H1 (cell line): Measurements from ENCODE around the gene TUBB4B.

Experiments used
- CEBPB ChIP-seq: IDR thresholded peaks from 2 replicates; pipeline ENCODE4 v1.6.1; 2012; ENCODE audit warnings: low read depth, low read length
- CHD1 ChIP-seq: IDR thresholded peaks from 2 replicates; pipeline ENCODE4 v1.6.1; 2012; ENCODE audit warnings: low read depth, low read length, improper control_type of control experiment
- CHD2 ChIP-seq: IDR thresholded peaks from 2 replicates; pipeline ENCODE4 v1.6.1; 2012; ENCODE audit warnings: low read length, improper control_type of control experiment
- CREB1 ChIP-seq: IDR thresholded peaks from 2 replicates; pipeline ENCODE4 v1.6.1; 2012; ENCODE audit warnings: inconsistent platforms
- EGR1 ChIP-seq: IDR thresholded peaks from 2 replicates; pipeline ENCODE4 v1.6.1; 2011; ENCODE audit warnings: low read depth, low read length, borderline replicate concordance
- EP300 ChIP-seq, 2 experiments: IDR thresholded peaks; 1 replicate in 1 of 2; 2 replicates in 1 of 2; pipeline ENCODE4 v1.6.1; 2011 to 2012; ENCODE audit warnings: low read depth in 2 of 2, low read length in 2 of 2, mild to moderate bottlenecking in 2 of 2, borderline replicate concordance in 1 of 2, inconsistent platforms in 1 of 2, moderate library complexity in 1 of 2
- POLR2A ChIP-seq, 2 experiments: IDR thresholded peaks; 1 replicate in 1 of 2; 2 replicates in 1 of 2; pipeline ENCODE4 v1.6.1; 2011; ENCODE audit warnings: low read depth in 2 of 2, low read length in 2 of 2, mild to moderate bottlenecking in 2 of 2; ENCODE audit errors: control extremely low read depth in 1 of 2
- POLR2AphosphoS5 ChIP-seq: IDR thresholded peaks from 2 replicates; pipeline ENCODE4 v1.6.1; 2011; ENCODE audit warnings: low read depth, low read length
- RBBP5 ChIP-seq: IDR thresholded peaks from 2 replicates; pipeline ENCODE4 v1.7.1; 2012; ENCODE audit warnings: low read depth, mild to moderate bottlenecking, inconsistent platforms, low read length, moderate library complexity, borderline replicate concordance
- RFX5 ChIP-seq: IDR thresholded peaks from 2 replicates; pipeline ENCODE4 v1.6.1; 2011; ENCODE audit warnings: low read depth, low read length, improper control_type of control experiment, borderline replicate concordance
- SP1 ChIP-seq: IDR thresholded peaks from 2 replicates; pipeline ENCODE4 v1.6.1; 2011; ENCODE audit warnings: low read depth, low read length
- TAF7 ChIP-seq: optimal IDR thresholded peaks from 2 replicates; pipeline ENCODE3; 2011; ENCODE audit warnings: low read depth, mild to moderate bottlenecking, inconsistent platforms, low read length, moderate library complexity, borderline replicate concordance
- TF ChIP-seq, protein P1 (sequence below), 3 experiments: IDR thresholded peaks; 1 replicate in 2 of 3; 2 replicates in 1 of 3; pipeline versions ENCODE4 v1.5.1 to v1.6.1; 2011; ENCODE audit warnings: low read length in 3 of 3, mild to moderate bottlenecking in 3 of 3, inconsistent platforms in 2 of 3, low read depth in 1 of 3, moderate library complexity in 1 of 3; ENCODE audit not compliant: insufficient read depth in 1 of 3; ENCODE audit errors: control extremely low read depth in 1 of 3

DNA sequence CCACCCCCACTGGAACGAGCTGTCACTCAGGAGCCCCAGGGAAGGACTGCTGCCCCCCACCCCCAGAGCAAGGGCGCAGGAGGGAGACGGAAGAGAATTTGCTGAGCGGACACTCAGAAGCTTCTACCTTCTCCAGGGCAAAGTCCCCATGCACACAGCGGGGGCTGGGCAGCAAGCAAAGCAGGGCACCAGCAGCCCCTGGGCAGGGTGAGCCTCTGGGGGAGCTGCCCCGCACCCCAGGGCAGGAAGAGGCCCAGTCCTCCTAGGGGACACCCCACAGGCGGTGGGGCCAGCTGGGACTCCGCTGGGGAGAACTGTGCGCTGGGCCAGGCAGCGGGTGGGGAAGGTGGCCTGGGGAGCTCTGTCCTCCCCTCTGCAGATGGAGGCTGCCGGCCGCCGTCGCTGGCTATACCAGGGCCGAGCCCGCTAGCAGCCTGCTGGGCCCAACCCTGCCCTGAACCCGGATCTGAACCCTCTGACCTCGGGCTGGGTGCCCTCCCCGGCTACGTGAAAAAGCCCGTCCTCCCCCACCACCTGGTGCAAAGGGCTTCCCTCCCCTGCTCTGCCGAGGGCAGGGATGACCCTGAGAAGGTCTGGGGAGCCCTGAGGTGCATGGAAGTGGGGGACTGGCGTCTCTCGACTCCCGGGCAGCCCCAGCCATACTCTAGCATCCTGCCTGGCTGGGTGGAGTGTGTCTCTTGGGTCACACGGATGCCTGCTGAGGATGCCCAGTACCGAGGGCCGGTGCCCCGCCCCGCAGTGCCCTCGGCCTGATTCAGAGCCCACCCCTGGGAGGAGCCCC, 11.0 kb upstream of the TUBB4B start:
- TF ChIP-seq CREB1 (no peak), SP1 (no peak), EP300 (IDR thresholded peaks at IDR 0.05; ENCODE audit: borderline replicate concordance in 1 of 2, low read depth in 2 of 2, low read length in 2 of 2) (no peak), CEBPB (no peak), POLR2A (IDR thresholded peaks at IDR 0.05; ENCODE audit: control extremely low read depth in 1 of 2, low read depth in 2 of 2, low read length in 2 of 2) (no peak), EGR1 (no peak), CHD1 (no peak), RBBP5 (no peak), RFX5 (no peak), CHD2 (no peak), TAF7 (no peak), POLR2AphosphoS5 (no peak)
- TF ChIP-seq, protein P1, sequence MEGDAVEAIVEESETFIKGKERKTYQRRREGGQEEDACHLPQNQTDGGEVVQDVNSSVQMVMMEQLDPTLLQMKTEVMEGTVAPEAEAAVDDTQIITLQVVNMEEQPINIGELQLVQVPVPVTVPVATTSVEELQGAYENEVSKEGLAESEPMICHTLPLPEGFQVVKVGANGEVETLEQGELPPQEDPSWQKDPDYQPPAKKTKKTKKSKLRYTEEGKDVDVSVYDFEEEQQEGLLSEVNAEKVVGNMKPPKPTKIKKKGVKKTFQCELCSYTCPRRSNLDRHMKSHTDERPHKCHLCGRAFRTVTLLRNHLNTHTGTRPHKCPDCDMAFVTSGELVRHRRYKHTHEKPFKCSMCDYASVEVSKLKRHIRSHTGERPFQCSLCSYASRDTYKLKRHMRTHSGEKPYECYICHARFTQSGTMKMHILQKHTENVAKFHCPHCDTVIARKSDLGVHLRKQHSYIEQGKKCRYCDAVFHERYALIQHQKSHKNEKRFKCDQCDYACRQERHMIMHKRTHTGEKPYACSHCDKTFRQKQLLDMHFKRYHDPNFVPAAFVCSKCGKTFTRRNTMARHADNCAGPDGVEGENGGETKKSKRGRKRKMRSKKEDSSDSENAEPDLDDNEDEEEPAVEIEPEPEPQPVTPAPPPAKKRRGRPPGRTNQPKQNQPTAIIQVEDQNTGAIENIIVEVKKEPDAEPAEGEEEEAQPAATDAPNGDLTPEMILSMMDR (IDR thresholded peaks at IDR 0.05; ENCODE audit: control extremely low read depth in 1 of 3, insufficient read depth in 1 of 3, low read depth in 1 of 3, low read length in 3 of 3): no peak
